Stimulated activated CD8-positive, alpha-beta memory T cell treated with anti-CD3 and anti-CD28 coated beads, Interleukin-15, amount 100 ng/mL, for 1 hour (primary cell): ENCODE results near the gene MRE11.

Experiments
- DNase-seq: peaks from one replicate; pipeline ENCODE4 v3.0.0-alpha.2; 2020; ENCODE audit warnings: low read depth

The MRE11 gene

GRCh38 chr11:94493281-94494125 lies at the start of gene MRE11, which contains the start of gene ANKRD49:
Gene MRE11, minus strand, starts transcription at chr11:94493844. Its CDS starts 1,043 bp downstream, at chr11:94492801.
Gene ANKRD49, plus strand, starts transcription at chr11:94493984. Its CDS starts 2,710 bp downstream, at chr11:94496694.
- peak; percentile 91 for DNase-seq

- DNase-seq = no peak
Measured at GRCh38 chr11:94539420-94539819, 45.8 kb upstream of the MRE11 start.

GRCh38 chr11:94537031-94537600 lies 43.5 kb upstream of the MRE11 start:
- DNase-seq = no peak

GRCh38 chr11:94536386-94536785 lies 42.7 kb upstream of the MRE11 start:
- no peak for DNase-seq

- no peak for DNase-seq
Measured at GRCh38 chr11:94533696-94534630, 40.3 kb upstream of the MRE11 start.

GRCh38 chr11:94533206-94533605 lies 39.6 kb upstream of the MRE11 start:
- DNase-seq = no peak

- no peak for DNase-seq
Measured at GRCh38 chr11:94532211-94532610, 38.6 kb upstream of the MRE11 start.

- no peak for DNase-seq
Measured at GRCh38 chr11:94528551-94528950, 34.9 kb upstream of the MRE11 start.

- DNase-seq = no peak
Measured at GRCh38 chr11:94526645-94527438, 33.2 kb upstream of the MRE11 start.

- no peak for DNase-seq
Measured at GRCh38 chr11:94525546-94526324, 32.1 kb upstream of the MRE11 start.

- no peak for DNase-seq
Measured at GRCh38 chr11:94524341-94524740, 30.7 kb upstream of the MRE11 start.

- DNase-seq = no peak
Measured at GRCh38 chr11:94521684-94522083, 28.0 kb upstream of the MRE11 start.

GRCh38 chr11:94519478-94520084 lies 25.9 kb upstream of the MRE11 start:
- DNase-seq = no peak

- DNase-seq = no peak
Measured at GRCh38 chr11:94518300-94518699, 24.7 kb upstream of the MRE11 start.

GRCh38 chr11:94516725-94517124 lies 23.1 kb upstream of the MRE11 start:
- no peak for DNase-seq

- DNase-seq = no peak
Measured at GRCh38 chr11:94515398-94515797, 21.8 kb upstream of the MRE11 start.

GRCh38 chr11:94513091-94513490 lies 19.4 kb upstream of the MRE11 start:
- DNase-seq = no peak

GRCh38 chr11:94511932-94512781 lies 18.5 kb upstream of the MRE11 start, which contains the start of gene C11orf97:
Gene C11orf97, plus strand, starts transcription at chr11:94512461. Its CDS starts 68 bp downstream, at chr11:94512529.
- DNase-seq = no peak

- DNase-seq = no peak
Measured at GRCh38 chr11:94507485-94507884, 13.8 kb upstream of the MRE11 start.
